SJCRH30 (cell line): ENCODE measurements around the gene SETD1B. TPM values are rescaled to one million over a fixed set of nuclear protein-coding genes. Genes with fewer than 3 reads are reported as not detected.

Experiments
- total RNA-seq: library from RNA; depleted of rRNA; stranded (reverse); fragments of >200 nt; shearing (Covaris generic); gene quantifications from 2 replicates; pipeline ENCODE4 v1.2.3, GENCODE V29; 2014; rRNA removed

Gene SETD1B
- total RNA-seq, 1 experiment from 2014 or later = 3.8 TPM

Other genes with a start within 250 kb of the SETD1B start
- 44.0 and 48.4 TPM in 2 replicates for gene KDM2B, start 223.0 kb upstream of the SETD1B start, total RNA-seq
- 11.5 and 12.2 TPM in 2 replicates for gene ORAI1, start 177.5 kb upstream of the SETD1B start, total RNA-seq
- gene MORN3, start 134.4 kb upstream of the SETD1B start, total RNA-seq = 0.68 and 0.75 TPM in 2 replicates
- gene TMEM120B, start 91.3 kb upstream of the SETD1B start, total RNA-seq = 23.9 and 25.5 TPM in 2 replicates
- 2.8 and 5.2 TPM in 2 replicates for gene RHOF, start 10.3 kb upstream of the SETD1B start, total RNA-seq
- not detected in 2 replicates for gene HPD, start 54.9 kb downstream of the SETD1B start, total RNA-seq
- gene PSMD9, start 84.8 kb downstream of the SETD1B start, total RNA-seq = 28.9 and 32.3 TPM in 2 replicates
- gene CFAP251, start 114.6 kb downstream of the SETD1B start, total RNA-seq = 0.41 and 0.45 TPM in 2 replicates
- gene BCL7A, start 217.9 kb downstream of the SETD1B start, total RNA-seq = 11.1 and 14.4 TPM in 2 replicates